Nephron (organoid): ENCODE data around the gene SRRM2.

Experiments
- H3K27ac Mint-ChIP-seq, 3 experiments: 2 replicates each; pipeline ENCODE4 v1.8.0; 2020; ENCODE audit warnings: mixed read lengths in 3 of 3, mild to moderate bottlenecking in 2 of 3, moderate library complexity in 1 of 3
- H3K27me3 Mint-ChIP-seq: 2 replicates; pipeline ENCODE4 v1.8.0; 2021; ENCODE audit warnings: low read depth, mild to moderate bottlenecking, moderate library complexity, mixed read lengths
- H3K36me3 Mint-ChIP-seq: 2 replicates; pipeline ENCODE4 v1.8.0; 2020; ENCODE audit warnings: low read depth, mixed read lengths
- H3K4me1 Mint-ChIP-seq: 2 replicates; pipeline ENCODE4 v1.8.0; 2020; ENCODE audit warnings: mixed read lengths
- H3K4me3 Mint-ChIP-seq, 3 experiments: 2 replicates each; pipeline ENCODE4 v1.8.0; 2020; ENCODE audit warnings: mild to moderate bottlenecking in 3 of 3, mixed read lengths in 3 of 3, moderate library complexity in 2 of 3
- H3K9me3 Mint-ChIP-seq: 2 replicates; pipeline ENCODE4 v1.8.0; 2020; ENCODE audit warnings: mixed read lengths
- TF ChIP-seq, protein P1 (sequence below), 3 experiments: fragments of 200-600 bp; sonication (generic); IDR thresholded peaks; one replicate each; pipeline ENCODE4 v1.5.0; 2021; ENCODE audit warnings: antibody characterized with exemption in 3 of 3; ENCODE audit not compliant: unreplicated experiment in 3 of 3

The SRRM2 gene

DNA sequence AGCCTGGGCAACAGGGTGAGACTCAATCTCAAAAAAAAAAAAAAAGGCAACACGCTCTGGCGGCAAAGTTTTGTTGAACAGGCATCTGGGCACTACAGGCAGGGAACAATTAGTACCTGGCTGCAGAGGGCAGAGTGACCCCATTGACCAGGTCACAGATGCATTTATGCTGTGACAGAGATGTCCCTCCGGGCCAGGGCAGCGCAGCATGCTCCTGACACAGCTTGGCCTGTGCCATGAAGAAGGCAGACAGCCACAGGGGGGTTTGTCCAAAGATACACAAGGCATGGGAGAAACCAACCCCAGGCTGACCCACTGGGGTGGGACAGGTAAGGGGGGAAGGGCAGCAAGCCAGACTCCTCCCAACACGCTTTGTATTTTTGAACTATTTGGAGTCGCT, 7.7 kb upstream of the SRRM2 start:
- no peak overlapping the region for H3K27ac Mint-ChIP-seq
- no peak overlapping the region for H3K4me3 Mint-ChIP-seq
- no peaks in the 10 kb centered on the region for H3K9me3 Mint-ChIP-seq
- peaks cover 3% of the 10 kb centered on the region for H3K27me3 Mint-ChIP-seq
- H3K36me3 Mint-ChIP-seq = peaks cover 3% of the 10 kb centered on the region
- H3K4me1 Mint-ChIP-seq = peaks cover 4% of the 10 kb centered on the region
- TF ChIP-seq, protein P1, sequence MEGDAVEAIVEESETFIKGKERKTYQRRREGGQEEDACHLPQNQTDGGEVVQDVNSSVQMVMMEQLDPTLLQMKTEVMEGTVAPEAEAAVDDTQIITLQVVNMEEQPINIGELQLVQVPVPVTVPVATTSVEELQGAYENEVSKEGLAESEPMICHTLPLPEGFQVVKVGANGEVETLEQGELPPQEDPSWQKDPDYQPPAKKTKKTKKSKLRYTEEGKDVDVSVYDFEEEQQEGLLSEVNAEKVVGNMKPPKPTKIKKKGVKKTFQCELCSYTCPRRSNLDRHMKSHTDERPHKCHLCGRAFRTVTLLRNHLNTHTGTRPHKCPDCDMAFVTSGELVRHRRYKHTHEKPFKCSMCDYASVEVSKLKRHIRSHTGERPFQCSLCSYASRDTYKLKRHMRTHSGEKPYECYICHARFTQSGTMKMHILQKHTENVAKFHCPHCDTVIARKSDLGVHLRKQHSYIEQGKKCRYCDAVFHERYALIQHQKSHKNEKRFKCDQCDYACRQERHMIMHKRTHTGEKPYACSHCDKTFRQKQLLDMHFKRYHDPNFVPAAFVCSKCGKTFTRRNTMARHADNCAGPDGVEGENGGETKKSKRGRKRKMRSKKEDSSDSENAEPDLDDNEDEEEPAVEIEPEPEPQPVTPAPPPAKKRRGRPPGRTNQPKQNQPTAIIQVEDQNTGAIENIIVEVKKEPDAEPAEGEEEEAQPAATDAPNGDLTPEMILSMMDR (IDR thresholded peaks at IDR 0.05; ENCODE audit: unreplicated experiment in 3 of 3) = no peak

DNA sequence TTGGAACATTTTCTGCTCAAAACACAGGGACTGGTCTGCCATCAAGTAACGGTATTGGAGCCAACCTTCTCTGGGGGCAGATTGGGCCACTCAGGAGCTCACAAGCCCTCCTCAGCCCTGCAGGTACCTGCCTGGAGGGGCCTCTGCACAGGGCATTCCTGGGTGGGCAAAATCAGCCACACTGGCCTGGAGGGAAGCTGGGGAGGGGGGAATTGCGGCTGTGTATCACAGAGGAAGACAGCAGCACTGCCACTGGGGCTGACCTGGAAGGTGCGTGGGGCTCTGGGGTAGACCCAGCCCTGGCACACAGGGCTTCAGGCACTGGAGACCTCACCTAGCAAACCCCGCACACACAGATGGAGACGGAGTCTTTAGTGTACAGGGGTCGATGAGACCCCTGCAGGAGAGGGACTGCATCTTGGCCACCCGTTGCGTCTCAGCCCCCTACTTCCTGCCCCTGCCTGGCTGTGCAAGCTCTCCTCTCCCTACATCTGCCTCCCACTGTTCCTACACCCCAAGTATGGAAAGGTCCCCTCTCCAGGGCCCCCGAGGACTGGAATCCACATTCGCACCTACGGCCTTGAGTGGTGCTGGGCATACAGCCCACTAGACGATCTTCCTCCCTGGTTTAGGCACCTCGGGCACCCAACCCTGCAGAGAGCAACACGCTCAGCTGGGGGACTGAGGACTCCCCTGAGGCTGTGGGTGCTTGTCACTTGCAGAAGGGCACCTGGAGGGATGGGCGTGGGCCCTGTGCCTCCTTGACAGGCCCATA, 7.1 kb upstream of the SRRM2 start:
- Mint-ChIP-seq H3K9me3 (no peaks in the 10 kb centered on the region), H3K36me3 (peaks cover 3% of the 10 kb centered on the region), H3K4me3 (no peak overlapping the region), H3K27me3 (peaks cover 3% of the 10 kb centered on the region), H3K27ac (no peak overlapping the region), H3K4me1 (peaks cover 10% of the 10 kb centered on the region)
- TF ChIP-seq, protein P1 (IDR thresholded peaks at IDR 0.05; ENCODE audit: unreplicated experiment in 3 of 3) = no peak

DNA sequence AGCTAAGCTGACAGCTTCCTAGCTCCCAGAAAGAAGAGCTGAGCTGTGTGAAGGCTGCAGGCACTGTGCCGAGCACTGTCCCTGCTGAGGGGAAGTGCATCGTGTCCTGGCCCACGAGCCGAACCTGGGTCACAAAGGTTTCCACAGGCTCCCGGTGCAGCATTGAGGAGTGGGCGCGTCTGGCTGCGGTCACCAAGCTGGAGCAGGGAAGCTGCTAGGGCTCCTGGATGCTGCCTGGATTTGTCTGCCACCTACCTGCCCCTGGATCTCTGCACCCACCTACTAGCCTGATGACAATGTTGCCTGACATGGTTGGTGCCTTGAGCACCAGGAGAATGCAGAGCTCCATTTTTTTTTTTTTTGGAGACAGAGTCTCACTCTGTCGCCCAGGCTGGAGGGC, 6.5 kb upstream of the SRRM2 start:
- Mint-ChIP-seq H3K36me3 (peaks cover 3% of the 10 kb centered on the region), H3K4me1 (peaks cover 16% of the 10 kb centered on the region), H3K27me3 (no peaks in the 10 kb centered on the region), H3K4me3 (no peak overlapping the region), H3K27ac (no peak overlapping the region), H3K9me3 (no peaks in the 10 kb centered on the region)
- TF ChIP-seq, protein P1 (IDR thresholded peaks at IDR 0.05; ENCODE audit: unreplicated experiment in 3 of 3) = no peak

GRCh38 chr16:2748757-2749455, 3.5 kb upstream of the SRRM2 start:
- peaks cover 5% of the 10 kb centered on the region for H3K36me3 Mint-ChIP-seq
- no peak overlapping the region for H3K4me3 Mint-ChIP-seq
- peaks cover 28% of the 10 kb centered on the region for H3K4me1 Mint-ChIP-seq
- TF ChIP-seq, protein P1 (IDR thresholded peaks at IDR 0.05; ENCODE audit: unreplicated experiment in 3 of 3) = no peak
- no peaks in the 10 kb centered on the region for H3K9me3 Mint-ChIP-seq
- H3K27ac Mint-ChIP-seq = no peak overlapping the region
- H3K27me3 Mint-ChIP-seq = no peaks in the 10 kb centered on the region

- H3K36me3 Mint-ChIP-seq = peaks cover 9% of the 10 kb centered on the region
- peak overlapping the region in 2 of 3 experiments; percentile 69 to 80 for H3K27ac Mint-ChIP-seq
- TF ChIP-seq, protein P1 (IDR thresholded peaks at IDR 0.05; ENCODE audit: unreplicated experiment in 3 of 3) = no peak
- no peaks in the 10 kb centered on the region for H3K27me3 Mint-ChIP-seq
- H3K4me1 Mint-ChIP-seq = peaks cover 33% of the 10 kb centered on the region
- no peaks in the 10 kb centered on the region for H3K9me3 Mint-ChIP-seq
- H3K4me3 Mint-ChIP-seq = peak overlapping the region; percentile 63 to 78 (median 66)
These were observed 3.0 kb upstream of the SRRM2 start for GRCh38 chr16:2749476-2749875.
